Hematopoietic multipotent progenitor cell treated with erythropoietin and hydrocortisone succinate and interleukin-3 and kit ligand, for 4 days (in vitro differentiated cells): ENCODE results near the gene NSDHL.

ENCODE experiments used
- DNase-seq: peaks from one replicate; pipeline ENCODE4 v3.0.0-alpha.2; 2015

Gene NSDHL

DNA sequence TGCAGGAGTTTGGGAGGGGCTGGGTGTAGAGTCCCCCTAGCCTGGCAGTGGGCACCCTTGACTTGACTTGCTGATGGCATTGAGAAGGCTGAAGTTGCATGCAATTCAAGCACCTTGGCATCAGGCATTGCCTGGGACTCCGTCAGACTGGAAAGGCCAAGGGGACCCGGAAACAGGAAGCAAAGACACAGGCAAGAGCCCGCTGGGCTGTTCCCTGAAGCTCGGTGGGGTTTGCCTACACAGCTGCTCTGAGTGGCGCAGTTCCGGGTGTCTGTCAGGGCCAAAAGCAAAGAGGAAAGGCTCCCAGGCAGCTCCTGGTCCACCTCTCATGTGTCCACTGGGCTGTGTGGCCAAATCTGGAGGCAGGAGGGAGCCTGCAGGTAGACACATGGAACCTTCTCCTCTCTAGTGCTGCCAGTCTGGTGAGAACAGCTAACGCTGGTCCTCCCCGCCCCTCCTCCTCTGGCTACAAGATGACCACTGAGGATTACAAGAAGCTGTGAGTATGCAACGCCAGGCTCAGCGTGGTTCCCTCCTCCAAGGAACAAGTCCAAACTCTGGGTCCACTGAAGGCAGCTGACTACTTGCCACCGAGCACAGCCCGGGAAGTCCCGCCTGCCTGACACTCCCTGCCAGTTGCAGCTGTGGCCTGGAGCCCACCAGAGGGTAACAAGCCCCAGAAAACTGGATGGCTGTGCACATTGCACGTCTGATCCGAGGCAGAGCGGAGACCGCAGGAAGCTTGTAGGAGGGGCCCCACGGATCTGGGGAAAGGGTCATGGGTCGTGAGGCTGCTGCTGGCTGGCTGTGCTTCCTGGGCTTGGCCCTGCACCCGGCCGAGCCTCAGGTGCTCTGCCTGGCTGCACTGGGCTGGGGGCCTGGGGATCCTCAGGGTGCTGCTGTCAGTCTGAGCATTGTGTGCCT, 87.1 kb downstream of the NSDHL start:
- no peak for DNase-seq

DNA sequence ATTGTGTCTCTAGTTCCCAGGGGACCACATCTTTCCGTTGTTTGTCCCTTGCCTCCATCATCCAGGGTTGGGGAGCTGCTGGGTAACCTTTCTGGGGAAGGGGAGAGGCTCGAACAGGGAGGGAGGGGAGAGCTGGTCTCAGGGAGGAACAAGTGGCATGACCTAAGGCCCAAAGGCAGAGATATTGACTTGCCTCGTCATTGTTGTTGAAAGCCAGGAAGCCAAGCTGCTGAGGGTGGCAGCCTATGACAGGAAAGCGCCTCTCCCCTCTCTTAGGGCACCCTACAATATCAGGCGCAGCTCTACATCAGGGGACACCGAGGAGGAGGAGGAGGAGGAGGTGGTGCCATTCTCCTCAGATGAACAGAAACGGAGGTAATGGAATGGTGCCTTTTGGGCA, 87.8 kb downstream of the NSDHL start:
- DNase-seq = peak; percentile 62
